WTC11 (cell line): ENCODE measurements around the gene FGF3. TPM values are rescaled to one million over a fixed set of nuclear protein-coding genes. Genes with fewer than 3 reads are reported as not detected.

ENCODE experiments used
- ATAC-seq: fragments of 200-7000 bp; cut with Tn5 transposase; 2 replicates; pipeline ENCODE4 v1.10.0; 2021; ENCODE audit warnings: mild to moderate bottlenecking, moderate library complexity
- CTCF ChIA-PET: fragments of 300-600 bp; sonication (Branson Sonifier 250); formaldehyde crosslinking; loops from one replicate; lab custom pipeline; 2021; ENCODE audit warnings: antibody characterized with exemption; lab: Charles Lee
- POLR2A ChIA-PET: fragments of 350-600 bp; sonication (Branson Sonifier 250); formaldehyde crosslinking; loops from one replicate; lab custom pipeline; 2021; ENCODE audit warnings: antibody characterized with exemption; lab: Charles Lee
- DNase-seq: peaks from one replicate; pipeline ENCODE4 v3.0.0; 2021; ENCODE audit warnings: low spot score
- H3K27ac Mint-ChIP-seq: 2 replicates; pipeline ENCODE4 v1.8.0; 2021; ENCODE audit warnings: mixed read lengths
- H3K27me3 Mint-ChIP-seq: 2 replicates; pipeline ENCODE4 v1.8.0; 2021; ENCODE audit warnings: low read depth, mild to moderate bottlenecking, moderate library complexity, mixed read lengths
- H3K36me3 Mint-ChIP-seq: 2 replicates; pipeline ENCODE4 v1.8.0; 2021; ENCODE audit warnings: mixed read lengths
- H3K4me1 Mint-ChIP-seq: 2 replicates; pipeline ENCODE4 v1.8.0; 2022; ENCODE audit warnings: mixed read lengths
- H3K4me3 Mint-ChIP-seq: 2 replicates; pipeline ENCODE4 v1.8.0; 2021; ENCODE audit warnings: mild to moderate bottlenecking, moderate library complexity, mixed read lengths
- H3K9me3 Mint-ChIP-seq: 2 replicates; pipeline ENCODE4 v1.8.0; 2021; ENCODE audit warnings: mixed read lengths
- ATF2 ChIP-seq: sonication (generic); formaldehyde crosslinking; IDR thresholded peaks from 2 replicates; pipeline ENCODE4 v1.8.1; 2022; ENCODE audit warnings: low read depth, missing genetic modification reagents, borderline replicate concordance
- ESRRA ChIP-seq: sonication (generic); formaldehyde crosslinking; IDR thresholded peaks from 2 replicates; pipeline ENCODE4 v1.8.1; 2022; ENCODE audit warnings: mild to moderate bottlenecking, missing genetic modification reagents, borderline replicate concordance
- FOXK1 ChIP-seq: sonication (generic); formaldehyde crosslinking; IDR thresholded peaks from 2 replicates; pipeline ENCODE4 v1.8.0; 2022; ENCODE audit warnings: mild to moderate bottlenecking, moderate library complexity, missing genetic modification reagents
- HMGXB4 ChIP-seq: sonication (generic); formaldehyde crosslinking; IDR thresholded peaks from 2 replicates; pipeline ENCODE4 v1.8.1; 2023; ENCODE audit warnings: mild to moderate bottlenecking, moderate library complexity, missing genetic modification reagents
- IRF2 ChIP-seq: sonication (generic); formaldehyde crosslinking; IDR thresholded peaks from 2 replicates; pipeline ENCODE4 v1.8.0; 2022; ENCODE audit warnings: low read depth, missing genetic modification reagents, borderline replicate concordance
- JUN ChIP-seq: sonication (generic); formaldehyde crosslinking; IDR thresholded peaks from 2 replicates; pipeline ENCODE4 v1.8.0; 2023; ENCODE audit warnings: mild to moderate bottlenecking, missing genetic modification reagents
- PRRX2 ChIP-seq: fragments of 250-450 bp; sonication (Bioruptor Pico); IDR thresholded peaks from 2 replicates; pipeline ENCODE4 v1.8.0; 2021; ENCODE audit warnings: mild to moderate bottlenecking
- RORB ChIP-seq: fragments of 250-450 bp; sonication (Bioruptor Pico); IDR thresholded peaks from 2 replicates; pipeline ENCODE4 v1.9.0; 2021; ENCODE audit warnings: mild to moderate bottlenecking
- SMAD4 ChIP-seq: sonication (generic); formaldehyde crosslinking; IDR thresholded peaks from 2 replicates; pipeline ENCODE4 v1.8.0; 2022; ENCODE audit warnings: mild to moderate bottlenecking, missing genetic modification reagents
- SOX15 ChIP-seq: fragments of 250-450 bp; sonication (Bioruptor Pico); IDR thresholded peaks from 2 replicates; pipeline ENCODE4 v1.9.0; 2021; ENCODE audit warnings: mild to moderate bottlenecking
- TEAD1 ChIP-seq: sonication (generic); formaldehyde crosslinking; IDR thresholded peaks from 2 replicates; pipeline ENCODE4 v1.8.0; 2022; ENCODE audit warnings: mild to moderate bottlenecking, missing genetic modification reagents
- ZBTB21 ChIP-seq: sonication (generic); formaldehyde crosslinking; IDR thresholded peaks from 2 replicates; pipeline ENCODE4 v1.8.1; 2023; ENCODE audit warnings: mild to moderate bottlenecking, missing genetic modification reagents, borderline replicate concordance
- ZNF138 ChIP-seq: sonication (generic); formaldehyde crosslinking; conservative IDR thresholded peaks from 2 replicates; pipeline ENCODE4 v1.8.1; 2022; ENCODE audit warnings: mild to moderate bottlenecking, moderate library complexity, missing genetic modification reagents
- ZNF219 ChIP-seq: sonication (generic); formaldehyde crosslinking; IDR thresholded peaks from 2 replicates; pipeline ENCODE4 v1.8.0; 2023; ENCODE audit warnings: missing genetic modification reagents, mild to moderate bottlenecking, borderline replicate concordance
- ZNF232 ChIP-seq: sonication (generic); formaldehyde crosslinking; IDR thresholded peaks from 2 replicates; pipeline ENCODE4 v1.8.0; 2022; ENCODE audit warnings: mild to moderate bottlenecking, missing genetic modification reagents
- ZNF396 ChIP-seq: fragments of 250-450 bp; sonication (Bioruptor Pico); IDR thresholded peaks from 2 replicates; pipeline ENCODE4 v1.8.0; 2021; ENCODE audit warnings: mild to moderate bottlenecking, moderate library complexity, borderline replicate concordance
- total RNA-seq: library from RNA; stranded (reverse); gene quantifications from 3 replicates; pipeline ENCODE4 v1.2.3, GENCODE V29; 2021
- TF ChIP-seq, protein P1 (sequence below): sonication (generic); formaldehyde crosslinking; IDR thresholded peaks from 2 replicates; pipeline ENCODE4 v1.8.0; 2022; ENCODE audit warnings: mild to moderate bottlenecking, missing genetic modification reagents
- TF ChIP-seq, protein P2 (sequence below): sonication (generic); formaldehyde crosslinking; IDR thresholded peaks from 2 replicates; pipeline ENCODE4 v1.8.0; 2023; ENCODE audit warnings: mild to moderate bottlenecking, missing genetic modification reagents
- TF ChIP-seq, protein P3 (sequence below): sonication (generic); formaldehyde crosslinking; conservative IDR thresholded peaks from 2 replicates; pipeline ENCODE4 v1.8.1; 2023; ENCODE audit warnings: mild to moderate bottlenecking, low read depth, missing genetic modification reagents, moderate library complexity

The FGF3 gene
- total RNA-seq, 1 experiment from 2014 or later: not detected

GRCh38 chr11:69825037-69825834 lies 6.0 kb upstream of the FGF3 start:
- Mint-ChIP-seq H3K27me3 (peaks cover 36% of the 10 kb centered on the region), H3K27ac (no peak overlapping the region), H3K36me3 (no peaks in the 10 kb centered on the region), H3K9me3 (no peaks in the 10 kb centered on the region), H3K4me3 (no peak overlapping the region), H3K4me1 (peaks cover 11% of the 10 kb centered on the region)
- CTCF ChIA-PET: interaction anchor here (1.7 to 1.9 kb wide), 2 partner anchors 17 to 64 kb away, joined by 4 read pairs; no protein-coding TSS in a partner anchor
- ATAC-seq (no peak), DNase-seq (no peak)
- POLR2A ChIA-PET: no interaction called here
- no peak for TF ChIP-seq IRF2
- TF ChIP-seq ESRRA (CRISPR knock-in tag): no peak
- TF ChIP-seq, protein P1, sequence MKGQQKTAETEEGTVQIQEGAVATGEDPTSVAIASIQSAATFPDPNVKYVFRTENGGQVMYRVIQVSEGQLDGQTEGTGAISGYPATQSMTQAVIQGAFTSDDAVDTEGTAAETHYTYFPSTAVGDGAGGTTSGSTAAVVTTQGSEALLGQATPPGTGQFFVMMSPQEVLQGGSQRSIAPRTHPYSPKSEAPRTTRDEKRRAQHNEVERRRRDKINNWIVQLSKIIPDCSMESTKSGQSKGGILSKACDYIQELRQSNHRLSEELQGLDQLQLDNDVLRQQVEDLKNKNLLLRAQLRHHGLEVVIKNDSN (CRISPR knock-in tag): no peak
- no peak for TF ChIP-seq ZNF232 (CRISPR knock-in tag)
- no peak for TF ChIP-seq PRRX2 (CRISPR knock-in tag)
- no peak for TF ChIP-seq ATF2 (CRISPR knock-in tag)
- no peak for TF ChIP-seq ZBTB21 (CRISPR knock-in tag)
- no peak for TF ChIP-seq JUN (CRISPR knock-in tag)
- TF ChIP-seq ZNF138 (CRISPR knock-in tag): no peak
- no peak for TF ChIP-seq FOXK1 (CRISPR knock-in tag)
- TF ChIP-seq, protein P2, sequence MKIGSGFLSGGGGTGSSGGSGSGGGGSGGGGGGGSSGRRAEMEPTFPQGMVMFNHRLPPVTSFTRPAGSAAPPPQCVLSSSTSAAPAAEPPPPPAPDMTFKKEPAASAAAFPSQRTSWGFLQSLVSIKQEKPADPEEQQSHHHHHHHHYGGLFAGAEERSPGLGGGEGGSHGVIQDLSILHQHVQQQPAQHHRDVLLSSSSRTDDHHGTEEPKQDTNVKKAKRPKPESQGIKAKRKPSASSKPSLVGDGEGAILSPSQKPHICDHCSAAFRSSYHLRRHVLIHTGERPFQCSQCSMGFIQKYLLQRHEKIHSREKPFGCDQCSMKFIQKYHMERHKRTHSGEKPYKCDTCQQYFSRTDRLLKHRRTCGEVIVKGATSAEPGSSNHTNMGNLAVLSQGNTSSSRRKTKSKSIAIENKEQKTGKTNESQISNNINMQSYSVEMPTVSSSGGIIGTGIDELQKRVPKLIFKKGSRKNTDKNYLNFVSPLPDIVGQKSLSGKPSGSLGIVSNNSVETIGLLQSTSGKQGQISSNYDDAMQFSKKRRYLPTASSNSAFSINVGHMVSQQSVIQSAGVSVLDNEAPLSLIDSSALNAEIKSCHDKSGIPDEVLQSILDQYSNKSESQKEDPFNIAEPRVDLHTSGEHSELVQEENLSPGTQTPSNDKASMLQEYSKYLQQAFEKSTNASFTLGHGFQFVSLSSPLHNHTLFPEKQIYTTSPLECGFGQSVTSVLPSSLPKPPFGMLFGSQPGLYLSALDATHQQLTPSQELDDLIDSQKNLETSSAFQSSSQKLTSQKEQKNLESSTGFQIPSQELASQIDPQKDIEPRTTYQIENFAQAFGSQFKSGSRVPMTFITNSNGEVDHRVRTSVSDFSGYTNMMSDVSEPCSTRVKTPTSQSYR (CRISPR knock-in tag): no peak
- TF ChIP-seq ZNF396 (CRISPR knock-in tag): no peak
- TF ChIP-seq HMGXB4: no peak
- no peak for TF ChIP-seq SMAD4 (CRISPR knock-in tag)
- TF ChIP-seq TEAD1: no peak
- no peak for TF ChIP-seq SOX15 (CRISPR knock-in tag)
- TF ChIP-seq RORB (CRISPR knock-in tag): no peak
- TF ChIP-seq, protein P3, sequence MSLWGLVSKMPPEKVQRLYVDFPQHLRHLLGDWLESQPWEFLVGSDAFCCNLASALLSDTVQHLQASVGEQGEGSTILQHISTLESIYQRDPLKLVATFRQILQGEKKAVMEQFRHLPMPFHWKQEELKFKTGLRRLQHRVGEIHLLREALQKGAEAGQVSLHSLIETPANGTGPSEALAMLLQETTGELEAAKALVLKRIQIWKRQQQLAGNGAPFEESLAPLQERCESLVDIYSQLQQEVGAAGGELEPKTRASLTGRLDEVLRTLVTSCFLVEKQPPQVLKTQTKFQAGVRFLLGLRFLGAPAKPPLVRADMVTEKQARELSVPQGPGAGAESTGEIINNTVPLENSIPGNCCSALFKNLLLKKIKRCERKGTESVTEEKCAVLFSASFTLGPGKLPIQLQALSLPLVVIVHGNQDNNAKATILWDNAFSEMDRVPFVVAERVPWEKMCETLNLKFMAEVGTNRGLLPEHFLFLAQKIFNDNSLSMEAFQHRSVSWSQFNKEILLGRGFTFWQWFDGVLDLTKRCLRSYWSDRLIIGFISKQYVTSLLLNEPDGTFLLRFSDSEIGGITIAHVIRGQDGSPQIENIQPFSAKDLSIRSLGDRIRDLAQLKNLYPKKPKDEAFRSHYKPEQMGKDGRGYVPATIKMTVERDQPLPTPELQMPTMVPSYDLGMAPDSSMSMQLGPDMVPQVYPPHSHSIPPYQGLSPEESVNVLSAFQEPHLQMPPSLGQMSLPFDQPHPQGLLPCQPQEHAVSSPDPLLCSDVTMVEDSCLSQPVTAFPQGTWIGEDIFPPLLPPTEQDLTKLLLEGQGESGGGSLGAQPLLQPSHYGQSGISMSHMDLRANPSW (CRISPR knock-in tag): no peak
- no peak for TF ChIP-seq ZNF219 (CRISPR knock-in tag)
